GM19035 (cell line): ENCODE data around the gene SMIM12.
"Not testable (repeated sequence)": the region's sequence is repeated elsewhere in the genome, so short reads cannot be mapped to it uniquely, and the experiment has no call there.

Source experiments
- ATAC-seq: cut with Tn5 transposase; IDR thresholded peaks from one replicate; pipeline ENCODE4 v1.9.1; 2021; ENCODE audit not compliant: unreplicated experiment

SMIM12 gene

DNA sequence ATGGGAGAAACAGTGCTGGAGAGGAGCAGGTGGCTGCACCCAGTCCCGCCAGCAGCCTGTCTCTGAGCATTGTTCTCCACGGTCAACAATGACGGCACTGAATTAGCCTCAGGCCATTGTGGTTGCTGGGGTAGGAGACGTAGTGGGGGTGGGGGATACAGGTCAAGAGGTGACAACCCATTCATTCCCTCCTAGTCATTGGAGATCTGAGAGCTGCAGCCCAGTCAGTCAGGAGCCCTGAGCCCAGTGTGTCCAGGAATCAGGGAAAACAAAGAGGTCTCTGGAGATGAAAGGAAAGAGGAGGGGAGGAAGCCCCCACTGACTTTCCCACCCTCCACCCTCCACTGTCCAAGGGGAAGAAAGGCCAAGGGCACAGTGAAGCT, 15.3 kb downstream of the SMIM12 start:
- no peak for ATAC-seq

DNA sequence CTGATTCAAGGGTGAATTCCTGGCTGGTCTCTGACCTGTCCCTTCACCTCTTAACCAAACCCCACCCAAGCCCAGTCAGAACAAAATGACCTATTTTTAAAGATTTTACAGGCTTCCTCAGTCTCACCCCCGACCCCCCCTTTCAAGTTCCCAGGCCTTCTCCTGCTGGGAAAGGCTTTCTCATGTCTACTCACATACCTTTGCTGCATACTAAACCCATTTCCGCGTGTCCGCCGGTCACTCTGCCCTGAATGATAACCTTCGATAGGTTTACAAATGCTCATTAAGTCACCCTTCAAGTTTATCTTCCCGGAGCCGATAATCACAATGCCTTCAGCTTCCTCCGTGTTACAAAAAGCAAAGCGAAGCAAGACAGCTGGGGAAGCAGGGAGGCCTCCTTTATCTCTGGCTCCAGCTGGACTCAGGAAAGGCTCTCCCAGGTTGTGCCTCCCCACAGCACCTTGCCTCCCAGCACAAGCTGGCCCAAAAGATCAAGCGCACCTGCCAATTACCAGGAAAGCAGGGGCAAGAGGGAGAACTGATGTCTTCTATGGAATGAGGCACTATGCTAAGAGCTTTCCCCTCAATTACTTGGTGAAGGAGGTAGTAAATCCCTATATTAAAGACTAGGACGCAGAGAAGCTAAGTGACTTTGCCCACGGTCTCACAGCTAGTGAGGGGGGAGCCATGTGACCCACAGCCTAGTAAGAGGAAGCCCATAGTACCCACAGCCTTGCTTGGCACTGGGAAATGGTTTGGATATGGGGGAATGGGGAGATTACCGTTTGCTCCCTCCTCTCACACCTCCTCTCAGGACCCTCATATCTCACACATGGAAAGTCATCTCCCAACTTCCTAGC, 15.9 kb downstream of the SMIM12 start:
- no peak for ATAC-seq

DNA sequence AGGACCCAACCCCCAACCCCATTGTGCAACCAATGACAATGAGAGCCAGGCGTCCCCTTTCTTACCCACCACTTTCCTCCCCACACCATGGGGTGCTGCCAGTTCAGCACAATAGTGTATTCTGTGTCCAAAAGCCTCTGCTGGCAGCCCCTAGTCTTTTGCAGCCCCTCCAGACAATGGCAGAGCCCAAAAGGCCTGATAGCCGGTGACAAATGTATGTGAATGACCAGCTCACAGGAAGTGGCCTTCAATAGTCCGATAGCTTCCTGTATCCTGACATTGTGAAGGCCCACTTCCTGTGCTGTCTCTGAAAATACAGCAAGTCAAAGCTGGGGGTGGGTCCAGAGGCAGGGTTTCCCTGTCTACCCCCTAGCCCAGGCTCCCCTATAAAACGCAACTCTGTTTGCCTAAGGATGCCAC, 16.6 kb downstream of the SMIM12 start:
- no peak for ATAC-seq

DNA sequence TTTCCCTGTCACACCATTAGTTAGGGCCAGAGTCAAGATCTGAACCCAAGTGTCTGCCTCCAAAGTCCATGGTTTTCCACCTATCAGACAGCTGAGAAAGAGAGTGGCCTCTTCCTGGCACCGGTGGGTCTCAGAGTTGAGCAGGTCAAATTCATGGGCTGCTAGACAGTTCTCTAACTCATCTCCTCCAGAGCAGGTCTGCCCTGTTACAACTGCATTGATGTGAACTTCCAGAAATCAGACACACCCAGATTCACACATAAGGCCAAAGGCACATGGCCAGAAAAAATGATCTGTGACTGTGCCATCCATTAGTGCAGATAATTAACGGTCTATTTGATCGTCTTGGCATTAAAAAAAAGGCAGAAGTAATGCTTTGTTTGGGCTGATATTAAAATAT, 17.5 kb downstream of the SMIM12 start:
- ATAC-seq = no peak

DNA sequence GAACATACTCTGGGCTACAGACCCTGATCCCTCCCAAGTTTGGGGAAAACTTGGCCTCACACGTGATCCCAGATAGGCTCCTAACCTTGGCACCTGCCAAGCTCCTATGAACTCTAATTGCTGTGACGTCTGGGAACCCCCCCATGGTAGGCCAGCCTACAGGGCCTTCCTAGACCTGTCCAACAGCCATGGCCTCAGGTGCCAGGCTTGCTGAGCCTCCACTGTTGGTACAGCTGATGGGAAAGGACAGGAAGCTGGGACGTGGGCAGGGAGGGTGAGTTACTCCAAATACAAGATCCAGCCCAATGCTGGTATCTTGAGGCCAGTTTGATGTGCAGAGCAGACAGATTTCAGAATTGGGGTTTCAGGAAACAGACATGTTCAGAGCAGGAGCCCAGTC, 19.1 kb downstream of the SMIM12 start:
- no peak for ATAC-seq

DNA sequence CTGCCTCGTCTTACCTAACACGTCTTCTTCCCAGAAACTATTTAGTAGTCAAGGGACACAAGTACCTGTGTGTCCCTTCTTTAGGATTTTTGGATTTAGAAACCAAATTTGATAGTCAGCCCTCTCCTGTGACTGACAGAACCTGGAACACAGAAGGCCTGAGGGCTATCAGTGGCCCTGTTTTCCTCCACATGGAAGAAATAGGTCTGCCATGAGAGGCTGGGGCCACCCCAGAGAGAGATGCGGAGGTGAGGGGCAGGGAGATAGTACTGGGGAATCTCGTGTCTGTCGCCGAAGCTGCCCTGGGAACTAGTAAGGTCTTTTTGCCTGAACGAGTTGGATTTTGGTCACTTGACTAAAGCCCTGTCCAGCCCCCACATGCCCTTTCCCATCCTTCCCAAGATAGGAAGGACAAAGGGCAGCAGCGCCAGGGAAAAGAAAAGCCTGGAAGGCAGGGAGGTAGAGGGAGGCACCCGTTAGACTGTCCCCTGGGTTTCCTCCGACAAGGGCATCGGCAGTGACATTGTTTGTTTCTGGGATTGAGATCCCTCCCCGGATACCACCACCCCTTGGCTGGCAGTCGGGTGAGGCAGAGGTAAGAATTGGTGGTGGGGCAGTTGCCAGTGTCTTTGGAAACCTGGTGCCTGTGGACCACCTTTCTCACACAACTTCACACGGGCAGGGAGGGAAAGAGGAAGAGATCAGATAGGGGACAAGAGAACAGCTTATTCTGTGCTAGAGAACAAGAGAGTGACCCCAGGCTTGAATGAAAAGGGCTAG, 19.8 kb downstream of the SMIM12 start:
- ATAC-seq = no peak

DNA sequence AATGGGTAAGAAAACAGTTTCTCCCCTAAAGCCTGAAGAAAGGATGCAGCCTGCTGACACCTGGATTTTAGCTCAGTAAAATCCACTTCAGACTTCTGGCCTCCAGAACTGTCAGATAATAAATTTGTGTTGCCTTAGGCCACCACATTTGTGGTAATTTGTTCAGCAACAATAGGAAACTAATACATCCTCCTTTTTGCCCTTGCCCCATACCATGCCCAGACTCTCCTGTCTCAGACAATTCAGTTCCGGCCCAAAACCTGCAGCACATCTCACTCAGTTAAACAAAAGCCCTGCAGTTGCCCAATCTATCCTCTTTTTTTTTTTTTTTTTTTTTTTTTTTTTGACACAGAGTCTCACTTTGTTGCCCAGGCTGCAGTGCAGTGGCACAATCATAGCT, 25.8 kb downstream of the SMIM12 start:
- no peak for ATAC-seq

DNA sequence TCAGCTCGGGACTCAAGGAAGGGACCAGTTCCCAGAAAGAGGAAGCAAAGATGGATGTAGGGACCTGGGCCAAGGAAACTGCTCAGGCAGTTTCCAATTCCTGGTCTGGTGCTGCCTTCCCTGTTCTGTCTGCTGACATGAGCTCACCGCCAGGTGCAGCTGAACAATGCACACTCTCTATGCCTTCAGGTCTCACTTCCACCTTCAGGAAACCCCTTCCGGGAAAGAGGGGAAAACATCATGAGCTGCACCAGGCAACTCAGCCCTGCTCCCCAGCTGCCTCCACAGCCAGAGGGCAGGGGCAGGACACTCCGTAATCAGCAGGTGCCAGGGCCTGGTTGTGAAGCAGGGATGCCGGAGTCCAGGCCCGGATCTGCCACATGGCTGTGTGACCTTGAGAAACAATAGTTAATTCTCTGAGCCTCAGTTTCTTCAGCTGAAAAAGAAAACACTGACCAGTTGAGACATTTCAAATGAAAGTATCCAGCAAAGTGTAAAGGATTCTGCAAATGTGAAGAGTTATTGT, 27.8 kb downstream of the SMIM12 start:
- ATAC-seq = no peak

DNA sequence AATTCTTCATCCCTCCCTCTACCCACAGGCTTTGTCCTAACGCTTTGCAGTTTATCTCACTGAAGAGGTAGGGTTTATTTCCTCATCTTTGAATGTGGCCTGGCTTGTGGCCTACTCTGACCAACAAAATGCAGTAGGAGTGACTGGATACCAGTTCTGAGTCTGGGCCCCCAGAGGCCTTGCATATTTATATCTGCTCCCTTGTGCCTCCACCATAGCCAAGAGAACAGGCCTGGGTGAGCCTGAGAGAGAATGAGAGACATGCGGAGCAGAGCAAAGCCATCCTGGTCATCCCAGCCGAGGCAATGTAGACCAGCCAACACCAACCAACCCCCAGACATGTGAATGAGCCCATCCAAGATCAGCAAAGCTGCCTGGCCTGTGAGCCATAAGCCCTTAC, 30.3 kb downstream of the SMIM12 start:
- ATAC-seq = no peak

DNA sequence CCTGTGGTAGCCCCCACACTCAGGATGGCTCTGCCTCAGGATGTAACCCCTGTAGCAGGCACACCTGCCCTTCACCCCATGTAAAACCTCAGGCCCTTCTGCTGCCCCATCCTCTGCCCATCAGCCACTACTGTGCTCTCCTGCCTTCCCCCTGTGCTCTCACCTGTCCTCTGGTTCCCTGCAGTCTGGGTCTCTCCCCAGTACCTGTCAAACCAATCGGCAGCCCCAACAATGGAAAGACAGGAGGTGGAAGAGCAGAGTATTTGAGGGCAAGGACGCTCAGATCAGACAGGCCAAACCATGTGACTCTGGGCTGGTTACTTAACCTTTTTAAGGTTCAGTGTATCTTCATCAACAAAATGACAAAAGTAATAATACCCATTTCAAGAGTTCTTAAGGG, 30.9 kb downstream of the SMIM12 start:
- no peak for ATAC-seq

DNA sequence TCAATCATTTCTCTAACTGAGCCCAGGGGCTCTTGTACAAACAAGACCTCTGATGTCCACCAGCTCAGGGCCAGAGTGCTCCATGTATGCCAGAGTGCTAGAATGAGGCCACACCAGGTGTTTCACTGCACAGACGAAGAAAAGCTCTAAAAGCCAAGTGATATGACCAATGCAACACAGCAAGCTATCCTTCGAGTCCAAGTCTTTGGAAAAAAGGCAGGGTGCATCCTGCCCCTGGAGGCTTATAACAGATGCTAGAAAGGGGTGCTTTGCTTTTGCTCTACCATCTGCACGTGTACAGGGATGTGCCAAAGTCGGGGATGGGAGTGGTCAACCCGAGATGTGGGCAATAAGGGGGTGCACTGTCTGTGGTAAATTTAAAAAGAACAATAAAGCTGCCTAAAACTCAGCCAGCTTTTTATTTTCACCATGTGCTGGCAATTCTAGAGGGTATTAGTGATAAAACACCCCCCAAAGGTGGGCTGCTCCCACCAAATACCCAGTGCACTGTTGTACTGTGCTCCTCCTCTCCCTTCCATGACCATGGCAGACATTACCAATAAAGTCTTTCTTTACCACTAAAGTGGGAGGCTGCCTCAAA, 32.1 kb downstream of the SMIM12 start:
- ATAC-seq = no peak

DNA sequence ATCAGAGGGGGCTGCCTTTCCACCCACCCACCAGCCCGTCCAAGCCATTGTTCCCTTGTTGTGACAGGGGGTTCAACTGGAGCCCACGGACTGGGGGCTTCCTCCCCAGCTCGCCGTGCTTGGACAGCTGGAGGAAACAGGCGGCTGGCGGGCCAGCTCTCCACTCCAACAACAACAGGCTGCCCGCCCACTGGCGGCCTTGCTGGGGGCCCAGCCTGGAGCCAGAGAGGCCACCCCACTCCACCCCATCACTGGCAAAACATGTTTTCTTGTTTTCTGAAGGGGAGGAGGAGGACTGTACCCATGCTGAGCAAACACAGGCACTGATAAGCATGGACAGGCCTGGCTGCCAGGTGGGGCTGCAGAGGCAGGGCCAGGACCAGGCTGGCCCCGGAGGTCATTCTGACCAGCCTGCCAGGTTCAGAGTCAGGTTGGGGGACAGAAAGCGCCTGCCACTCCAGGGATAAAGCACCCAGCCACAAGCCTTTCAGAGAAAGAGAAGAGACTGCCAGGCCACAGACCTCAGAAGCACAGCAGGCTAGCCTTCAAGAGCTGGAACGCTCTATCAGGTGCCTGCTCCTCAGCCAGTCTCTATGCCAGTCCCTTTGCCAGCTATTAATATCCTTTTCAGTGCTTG, 34.0 kb downstream of the SMIM12 start:
- ATAC-seq = no peak

DNA sequence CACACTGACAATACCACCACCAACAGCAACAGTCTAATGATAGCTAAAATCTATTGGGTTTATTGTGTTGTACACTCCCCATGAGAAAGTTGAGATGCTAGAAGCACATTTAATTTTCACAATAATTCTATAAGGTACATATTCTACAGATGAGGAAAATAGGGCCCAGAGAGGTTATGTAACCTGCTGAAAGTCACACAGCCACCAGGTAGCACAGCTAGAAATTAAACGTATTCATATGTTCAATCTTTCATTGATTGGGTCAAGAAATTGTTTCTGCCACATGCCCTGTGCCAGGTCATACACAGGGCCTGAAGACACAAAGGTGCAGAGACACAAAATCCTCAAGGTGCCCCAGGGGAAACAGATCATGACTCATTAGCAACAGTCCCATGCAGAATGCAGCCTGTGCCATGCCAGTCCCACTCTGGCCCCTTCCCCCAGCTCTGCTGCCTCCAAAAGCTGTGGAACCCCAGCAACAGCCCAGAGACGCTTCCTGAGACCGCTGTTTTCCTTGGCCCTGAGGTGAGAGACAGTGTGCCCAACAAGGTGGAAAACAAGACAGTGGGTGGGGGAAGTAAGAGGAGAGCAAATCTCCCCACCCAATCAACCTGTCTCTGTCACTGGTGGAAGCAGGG, 34.6 kb downstream of the SMIM12 start:
- no peak for ATAC-seq

DNA sequence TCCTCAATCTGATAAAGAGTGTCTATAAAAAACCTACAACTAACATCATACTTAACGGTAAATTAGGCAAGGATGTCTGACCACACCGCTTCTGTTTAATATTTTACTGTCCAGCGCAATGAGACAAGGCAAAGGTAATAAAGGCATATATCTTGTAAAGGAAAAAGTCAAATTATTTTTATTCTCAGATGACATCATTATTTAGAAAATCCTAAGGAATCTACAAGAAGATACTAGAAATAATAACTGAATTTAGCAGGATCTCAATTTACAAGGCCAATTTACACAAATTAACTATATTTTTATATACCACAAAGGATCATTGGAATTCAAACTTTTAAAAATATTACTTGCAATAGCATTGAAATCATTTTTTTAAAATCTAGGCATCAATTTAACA, 37.3 kb downstream of the SMIM12 start:
- ATAC-seq = no peak

DNA sequence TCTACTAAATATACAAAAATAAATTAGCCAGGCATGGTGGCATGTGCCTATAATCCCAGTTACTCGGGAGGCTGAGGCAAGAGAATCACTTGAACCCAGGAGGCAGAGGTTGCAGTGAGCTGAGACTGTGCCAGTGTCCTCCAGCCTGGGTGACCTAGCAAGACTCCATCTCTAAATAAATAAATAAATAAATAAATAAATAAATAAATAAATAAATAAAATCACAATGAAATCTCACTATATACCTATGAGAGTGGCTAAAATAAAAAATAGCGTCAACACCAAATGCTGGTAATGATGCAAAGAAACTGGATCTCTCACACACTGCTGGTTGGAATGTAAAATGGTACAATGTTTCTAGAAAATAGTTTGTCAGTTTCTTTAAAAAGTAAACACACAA, 40.7 kb downstream of the SMIM12 start:
- ATAC-seq = not testable (repeated sequence)

DNA sequence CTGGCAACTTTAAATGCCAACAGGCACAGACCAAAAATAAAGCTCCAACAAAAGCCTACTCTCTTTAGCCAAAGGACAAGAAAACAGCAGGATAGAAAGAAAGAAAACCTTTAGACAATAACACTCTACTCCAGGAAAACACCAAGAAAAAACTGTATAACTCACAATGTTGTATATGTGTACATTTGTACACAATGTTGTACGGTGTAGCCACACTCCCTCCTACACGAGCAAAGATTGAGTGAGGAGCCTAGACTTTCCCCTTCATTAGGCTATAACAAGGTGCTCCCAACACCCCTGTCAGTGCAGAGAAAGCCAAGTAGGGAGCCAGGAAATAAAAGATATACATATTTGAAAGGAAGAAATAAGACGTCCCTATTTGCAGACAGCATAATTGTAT, 42.8 kb downstream of the SMIM12 start:
- no peak for ATAC-seq

DNA sequence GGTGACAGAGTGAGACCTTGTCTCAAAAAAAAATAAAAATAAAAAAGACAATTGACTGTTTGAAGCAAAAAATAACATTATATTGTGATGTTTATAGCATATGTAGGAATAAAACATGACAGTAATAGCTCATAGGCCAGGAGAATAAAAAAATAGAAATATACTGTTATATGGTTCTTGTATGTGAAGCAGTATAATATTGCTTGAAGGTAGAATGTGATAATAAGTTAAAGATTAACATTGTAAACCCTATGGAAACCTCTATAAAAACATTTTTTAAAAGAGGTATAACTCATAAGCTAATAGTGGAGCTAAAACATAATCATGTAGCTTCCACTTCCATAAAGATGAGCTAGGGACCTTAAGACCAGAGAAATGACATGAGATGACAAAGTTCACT, 43.2 kb downstream of the SMIM12 start:
- no peak for ATAC-seq

DNA sequence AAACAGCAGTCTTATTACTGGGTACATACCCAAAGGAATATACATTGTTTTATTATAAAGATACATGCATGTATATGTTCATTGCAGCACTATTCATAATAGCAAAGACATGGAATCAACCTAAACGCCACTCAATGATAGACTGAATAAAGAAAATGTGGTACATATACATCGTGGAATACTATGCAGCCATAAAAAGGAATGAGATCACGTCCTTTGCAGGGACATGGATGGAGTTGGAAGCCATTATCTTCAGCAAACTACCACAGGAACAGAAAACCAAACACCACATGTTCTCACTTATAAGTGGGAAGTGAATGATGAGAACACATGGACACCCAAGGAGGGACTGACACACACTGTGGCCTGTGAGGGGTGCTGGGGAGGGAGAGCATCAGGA, 48.8 kb downstream of the SMIM12 start:
- not testable (repeated sequence) for ATAC-seq

DNA sequence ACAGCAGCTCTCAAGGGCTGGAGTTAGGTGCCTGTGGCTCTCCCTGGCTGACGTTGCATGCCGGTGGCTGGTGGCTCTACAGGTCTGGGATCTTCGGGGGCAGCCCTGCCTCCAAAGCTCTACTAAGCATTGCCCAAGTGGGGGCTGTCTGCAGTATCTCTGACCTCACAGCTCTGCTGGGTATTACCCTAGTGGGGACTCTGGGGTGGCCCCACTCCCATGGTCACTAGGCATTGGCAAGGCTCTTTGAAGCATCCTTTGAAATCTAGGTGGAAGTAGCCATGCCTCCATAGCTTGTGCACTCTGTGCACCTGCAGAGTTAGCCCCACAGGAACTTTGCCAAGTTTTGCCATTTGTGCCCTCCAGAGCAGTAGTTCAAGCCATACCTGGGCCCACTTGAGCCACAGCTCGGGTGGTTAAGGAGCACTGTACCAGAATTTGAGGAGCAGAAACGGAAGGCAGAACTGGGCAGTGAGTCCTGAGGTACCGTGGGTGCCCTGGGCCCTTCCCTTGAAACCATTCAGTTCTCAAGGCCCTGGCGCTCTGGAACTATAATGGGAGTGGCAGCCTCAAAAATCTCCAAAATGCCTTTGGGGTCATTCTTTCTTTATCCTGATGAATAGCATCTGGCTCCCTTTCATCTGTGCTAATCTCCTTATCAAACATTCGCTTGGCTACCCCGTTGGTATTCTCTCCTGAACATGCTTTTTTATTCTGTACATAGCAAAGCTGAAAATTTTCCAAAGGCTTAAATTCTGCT, 51.3 kb downstream of the SMIM12 start:
- no peak for ATAC-seq

DNA sequence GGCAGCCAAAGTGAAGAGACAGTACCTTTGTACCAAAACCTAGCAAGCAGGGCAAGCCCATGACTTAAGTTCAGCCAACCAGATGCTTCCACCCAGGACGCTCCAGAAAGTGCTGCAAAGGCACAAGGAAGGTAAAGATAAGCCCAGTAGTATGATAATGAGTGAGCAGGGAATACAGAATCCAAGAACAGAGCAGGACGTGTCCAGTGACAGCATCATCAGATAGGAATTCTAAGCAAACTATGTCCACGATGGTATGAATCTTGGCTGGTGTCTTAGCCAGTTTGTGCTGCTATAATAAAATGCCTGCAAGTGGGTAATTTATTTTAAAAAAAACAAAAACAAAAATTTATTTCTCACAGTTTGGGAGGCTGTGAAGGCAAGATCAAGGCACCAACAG, 53.2 kb downstream of the SMIM12 start:
- ATAC-seq = no peak
